ENCODE measurements around the gene WIPI1. TPM values are rescaled to one million over a fixed set of nuclear protein-coding genes. Genes with fewer than 3 reads are reported as not detected.
A peak's percentile ranks its signal among the peaks of the same experiment; 100 is the strongest.

WIPI1 gene
- total RNA-seq, 8 experiments from 2014 or later: 11.7 to 82.8 (median 39.1) TPM

DNA sequence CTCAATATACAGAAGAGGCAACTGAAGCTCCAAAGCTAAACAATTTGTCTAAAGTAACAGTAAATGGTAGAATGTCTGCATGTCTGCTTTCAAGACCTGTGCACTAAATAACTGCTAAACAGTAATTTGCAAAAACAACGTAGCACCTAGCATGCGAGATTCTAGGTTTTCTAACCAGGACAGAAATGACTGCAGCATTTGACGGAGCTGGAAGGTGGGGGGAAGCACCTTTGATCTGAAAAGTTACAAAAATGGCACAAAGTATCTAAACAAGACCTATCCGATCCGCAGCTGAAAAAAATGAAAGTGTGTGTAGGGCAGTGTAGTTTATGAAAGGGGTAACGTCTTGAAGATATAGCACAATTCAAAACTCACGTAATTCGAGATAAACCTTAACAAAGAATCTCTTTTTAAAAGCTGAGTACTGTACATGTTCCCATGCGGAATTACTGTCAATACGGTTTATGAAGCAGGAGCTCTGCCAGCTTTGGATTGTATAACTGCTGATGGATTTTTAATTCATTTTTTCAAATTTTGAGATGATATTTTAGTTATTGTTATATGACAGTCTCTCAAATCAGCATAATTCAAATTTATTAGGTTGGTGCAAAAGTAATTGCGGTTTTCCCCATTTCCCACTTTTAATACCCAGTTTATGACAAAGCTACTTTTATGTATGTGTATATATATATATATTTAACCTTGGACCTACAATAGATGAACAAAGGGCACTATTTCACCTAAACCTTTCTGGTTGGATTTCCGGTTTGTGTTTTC, 1.2 kb upstream of the WIPI1 start:
- in situ Hi-C loops (cut with MboI; ENCODE audit: low pct_unique_long_range_greater_than_20kb in 2 of 9, low sequenced_read_pairs in 9 of 9, unreplicated experiment in 9 of 9): loop anchor here in 4 of 9 experiments (25.0 kb wide), 3 partner anchors 196 to 304 kb away; no protein-coding TSS in a partner anchor

DNA sequence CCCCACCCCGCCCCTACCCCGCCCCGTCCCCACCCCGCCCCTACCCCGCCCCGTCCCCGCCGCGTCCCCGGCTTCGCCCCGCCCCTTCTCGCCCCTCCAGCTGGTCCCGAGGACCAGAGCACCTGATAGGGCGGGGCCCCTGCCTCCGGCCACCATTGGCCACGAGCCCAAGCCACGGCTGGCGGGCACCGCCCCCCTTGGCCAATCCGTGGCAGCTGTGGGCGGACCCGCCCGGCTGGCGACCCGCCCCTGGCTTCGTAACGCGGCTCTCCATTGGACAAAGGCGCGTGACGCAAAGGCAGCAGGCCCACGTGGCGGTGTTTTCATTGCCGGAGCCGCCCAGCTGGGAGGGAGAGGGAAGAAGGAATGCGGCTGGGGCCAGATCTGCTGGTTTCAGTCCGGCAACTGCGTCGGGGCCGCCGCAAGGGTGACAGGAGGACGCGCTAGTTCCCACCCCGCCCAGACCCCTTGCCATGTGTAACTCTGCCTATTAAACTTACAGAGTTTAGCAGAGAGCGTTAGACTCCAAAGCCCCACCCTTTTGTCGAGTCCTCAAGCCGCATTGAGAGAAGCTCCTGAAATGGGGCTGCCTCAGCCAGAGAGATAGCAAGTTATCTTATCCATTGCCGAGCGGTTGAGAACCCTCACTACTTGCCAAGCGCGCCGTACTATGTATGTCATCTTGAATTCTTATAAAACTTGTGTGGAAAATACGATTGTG, 403 bp upstream of the WIPI1 start:
- H3K4me1 ChIP-seq (replicated peaks in 1 of 2): peaks cover 21 to 39% of the 10 kb centered on the region in 2 donors
- in situ Hi-C loops (cut with MboI; ENCODE audit: low pct_unique_long_range_greater_than_20kb in 2 of 9, low sequenced_read_pairs in 9 of 9, unreplicated experiment in 9 of 9): loop anchor here in 4 of 9 experiments (25.0 kb wide), 3 partner anchors 195 to 305 kb away; no protein-coding TSS in a partner anchor
- 0 to 5% (median 0%) methylated on average over 1 to 17 of the region's 54 CpGs; no CpG with 5 or more reads in 1 of the 10 experiments for WGBS, 10 experiments
- ATAC-seq (replicated peaks in 6 of 8): peak; percentile 84 to 93 (median 90)
- H3K4me3 ChIP-seq: peak overlapping the region; percentile 57 to 92 (median 79)
- no peak overlapping the region for H3K27ac ChIP-seq

More for the DNA sequence above, 1.2 kb upstream of the WIPI1 start:
- H3K4me1 ChIP-seq (replicated peaks in 1 of 2): peaks cover 23 to 44% of the 10 kb centered on the region in 2 donors
- 28 to 81% (median 59%) methylated on average over 4 to 12 of the region's 12 CpGs for WGBS, 10 experiments
- no peak overlapping the region for H3K27ac ChIP-seq
- ATAC-seq (replicated peaks in 6 of 8): no peak
- H3K4me3 ChIP-seq: peak overlapping the region; percentile 27 to 45 (median 37)

DNA sequence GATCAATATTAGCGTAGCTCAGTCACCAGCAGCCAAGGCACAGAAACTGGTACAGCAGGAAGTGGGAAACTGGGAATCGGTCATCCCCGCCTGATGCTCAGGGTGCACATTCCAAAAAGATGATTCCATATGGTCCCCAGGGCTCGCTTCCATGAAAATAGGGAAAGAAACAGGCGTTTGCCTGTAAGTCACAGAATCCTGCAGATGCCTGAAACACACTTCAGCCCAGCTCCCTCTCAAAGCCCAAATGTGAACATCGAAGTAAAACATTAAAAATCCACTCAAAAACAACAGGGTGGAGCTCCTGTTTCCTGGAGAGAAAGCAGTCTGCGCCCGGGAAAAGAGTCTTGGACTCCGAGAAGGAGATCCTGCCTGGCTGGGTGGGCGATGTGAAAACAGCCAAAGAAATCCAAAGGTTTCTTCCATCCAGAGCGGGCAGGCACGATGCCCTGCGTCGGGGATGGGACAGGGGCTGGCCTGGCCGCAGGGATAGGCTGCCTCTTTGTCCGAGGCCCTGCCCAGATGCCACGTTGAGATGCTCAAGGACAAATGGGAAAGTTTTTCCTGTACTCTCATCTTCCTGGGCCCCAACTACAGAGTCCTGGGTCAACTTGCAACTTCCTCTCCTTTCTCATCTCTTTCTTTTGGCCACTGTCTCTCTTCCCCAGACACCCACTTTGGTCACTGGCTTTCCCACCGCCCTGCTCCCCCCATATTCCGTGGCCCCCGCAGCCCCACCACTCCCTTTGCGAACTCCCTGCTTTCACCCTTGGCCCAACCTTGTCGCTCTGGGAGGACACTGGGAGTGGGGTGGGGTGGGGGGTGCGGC, 743 bp downstream of the WIPI1 start:
- peak overlapping the region; percentile 48 to 77 for H3K27ac ChIP-seq
- in situ Hi-C loops (cut with MboI; ENCODE audit: low pct_unique_long_range_greater_than_20kb in 2 of 9, low sequenced_read_pairs in 9 of 9, unreplicated experiment in 9 of 9): loop anchor here in 4 of 9 experiments (25.0 kb wide), 3 partner anchors 194 to 306 kb away; no protein-coding TSS in a partner anchor

GRCh38 chr17:68455901-68456338, 1.4 kb downstream of the WIPI1 start:
- H3K4me3 ChIP-seq: peak overlapping the region; percentile 57 to 92 (median 79)
- peaks cover 12 to 21% of the 10 kb centered on the region in 2 donors for H3K4me1 ChIP-seq (replicated peaks in 1 of 2)
- no peak for ATAC-seq (replicated peaks in 6 of 8)
- no peak overlapping the region for H3K27ac ChIP-seq
- 0 to 66% (median 20%) methylated on average over 1 to 4 of the region's 4 CpGs; no CpG with 5 or more reads in 1 of the 10 experiments for WGBS, 10 experiments
- in situ Hi-C loops (cut with MboI; ENCODE audit: low pct_unique_long_range_greater_than_20kb in 2 of 9, low sequenced_read_pairs in 9 of 9, unreplicated experiment in 9 of 9): loop anchor here in 4 of 9 experiments (25.0 kb wide), 3 partner anchors 194 to 306 kb away; no protein-coding TSS in a partner anchor

More for the DNA sequence above, 743 bp downstream of the WIPI1 start:
- Histone ChIP-seq H3K4me3 (peak overlapping the region; percentile 57 to 92 (median 79)), H3K4me1 (replicated peaks in 1 of 2) (peaks cover 17 to 28% of the 10 kb centered on the region in 2 donors)
- peak; percentile 15 to 66 (median 30) for ATAC-seq (replicated peaks in 6 of 8)
- 0 to 18% (median 8%) methylated on average over 3 to 14 of the region's 23 CpGs; no CpG with 5 or more reads in 1 of the 10 experiments for WGBS, 10 experiments

DNA sequence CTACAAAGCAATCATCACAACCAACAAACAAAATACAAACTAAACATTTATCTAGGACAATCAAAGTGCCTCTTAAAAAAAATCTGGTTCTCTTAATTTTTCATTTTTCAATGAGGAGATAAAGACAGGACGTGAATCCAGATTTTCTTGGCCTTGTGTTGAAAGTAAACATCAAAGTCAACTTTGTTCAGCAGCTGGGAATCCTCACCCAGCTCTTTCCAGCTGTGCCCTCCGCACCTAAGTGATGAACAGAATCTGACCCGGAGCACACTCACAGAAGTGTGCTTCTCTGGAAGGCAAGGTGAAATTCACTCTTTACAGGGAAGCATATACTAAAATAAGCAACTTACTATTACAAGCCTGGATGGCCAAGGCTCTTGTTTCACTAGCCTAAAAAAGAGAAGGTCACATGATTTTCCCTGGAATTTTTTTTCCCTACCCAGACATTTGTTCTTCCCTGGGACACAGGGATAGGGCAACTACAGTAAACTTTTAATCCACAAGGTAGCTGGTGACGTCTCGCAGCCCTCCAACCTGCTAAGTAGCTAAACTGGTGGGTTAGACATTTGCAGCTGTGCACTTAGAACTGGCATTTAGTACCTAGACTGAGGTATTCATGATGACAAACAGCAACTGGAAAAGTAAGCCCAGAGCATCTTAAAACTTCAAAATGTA, 3.2 kb downstream of the WIPI1 start:
- no peak for ATAC-seq (replicated peaks in 6 of 8)
- in situ Hi-C loops (cut with MboI; ENCODE audit: low pct_unique_long_range_greater_than_20kb in 2 of 9, low sequenced_read_pairs in 9 of 9, unreplicated experiment in 9 of 9): loop anchor here in 4 of 9 experiments (25.0 kb wide), 3 partner anchors 192 to 308 kb away; no protein-coding TSS in a partner anchor
- 80 to 94% (median 89%) methylated on average over 2 to 5 of the region's 5 CpGs; no CpG with 5 or more reads in 3 of the 10 experiments for WGBS, 10 experiments
- peaks cover 9% of the 10 kb centered on the region in 2 donors for H3K4me1 ChIP-seq (replicated peaks in 1 of 2)
- no peak overlapping the region for H3K4me3 ChIP-seq
- no peak overlapping the region for H3K27ac ChIP-seq

GRCh38 chr17:68452724-68453290, 4.5 kb downstream of the WIPI1 start:
- WGBS, 10 experiments: 53 to 96% (median 84%) methylated on average over 2 to 6 of the region's 6 CpGs
- in situ Hi-C loops (cut with MboI; ENCODE audit: low pct_unique_long_range_greater_than_20kb in 2 of 9, low sequenced_read_pairs in 9 of 9, unreplicated experiment in 9 of 9): loop anchor here in 4 of 9 experiments (25.0 kb wide), 3 partner anchors 191 to 309 kb away; no protein-coding TSS in a partner anchor
- no peak overlapping the region for H3K27ac ChIP-seq

GRCh38 chr17:68451670-68452354, 5.5 kb downstream of the WIPI1 start:
- no peak for ATAC-seq (replicated peaks in 6 of 8)
- Histone ChIP-seq H3K4me1 (replicated peaks in 1 of 2) (peaks cover 5 to 9% of the 10 kb centered on the region in 2 donors), H3K27ac (no peak overlapping the region), H3K4me3 (no peak overlapping the region)
- in situ Hi-C loops (cut with MboI; ENCODE audit: low pct_unique_long_range_greater_than_20kb in 2 of 9, low sequenced_read_pairs in 9 of 9, unreplicated experiment in 9 of 9): loop anchor here in 4 of 9 experiments (25.0 kb wide), 3 partner anchors 190 to 310 kb away; no protein-coding TSS in a partner anchor
- WGBS, 10 experiments: 70 to 100% (median 87%) methylated on average over 2 to 4 of the region's 5 CpGs; no CpG with 5 or more reads in 1 of the 10 experiments

More at GRCh38 chr17:68452724-68453290, 4.5 kb downstream of the WIPI1 start:
- Histone ChIP-seq H3K4me3 (no peak overlapping the region), H3K4me1 (replicated peaks in 1 of 2) (peaks cover 5 to 9% of the 10 kb centered on the region in 2 donors)
- no peak for ATAC-seq (replicated peaks in 6 of 8)

GRCh38 chr17:68450801-68451200, 6.5 kb downstream of the WIPI1 start:
- no peak overlapping the region for H3K27ac ChIP-seq
- 90 to 100% (median 95%) methylated on average over 1 to 10 of the region's 14 CpGs; no CpG with 5 or more reads in 4 of the 10 experiments for WGBS, 10 experiments
- no peak overlapping the region for H3K4me3 ChIP-seq
- in situ Hi-C loops (cut with MboI; ENCODE audit: low pct_unique_long_range_greater_than_20kb in 2 of 9, low sequenced_read_pairs in 9 of 9, unreplicated experiment in 9 of 9): loop anchor here in 4 of 9 experiments (25.0 kb wide), 3 partner anchors 188 to 312 kb away; no protein-coding TSS in a partner anchor
- peaks cover 5 to 8% of the 10 kb centered on the region in 2 donors for H3K4me1 ChIP-seq (replicated peaks in 1 of 2)
- no peak for ATAC-seq (replicated peaks in 6 of 8)

GRCh38 chr17:68450391-68450790, 6.9 kb downstream of the WIPI1 start:
- Histone ChIP-seq H3K27ac (no peak overlapping the region), H3K4me3 (no peak overlapping the region), H3K4me1 (replicated peaks in 1 of 2) (peaks cover under 1 to 5% of the 10 kb centered on the region in 2 donors)
- WGBS, 10 experiments: 47 to 100% (median 89%) methylated on average over 1 to 4 of the region's 8 CpGs; no CpG with 5 or more reads in 2 of the 10 experiments
- ATAC-seq (replicated peaks in 6 of 8): no peak
- in situ Hi-C loops (cut with MboI; ENCODE audit: low pct_unique_long_range_greater_than_20kb in 2 of 9, low sequenced_read_pairs in 9 of 9, unreplicated experiment in 9 of 9): loop anchor here in 4 of 9 experiments (25.0 kb wide), 3 partner anchors 188 to 312 kb away; no protein-coding TSS in a partner anchor

GRCh38 chr17:68449021-68449739, 8.1 kb downstream of the WIPI1 start:
- Histone ChIP-seq H3K4me3 (no peak overlapping the region), H3K27ac (no peak overlapping the region), H3K4me1 (replicated peaks in 1 of 2) (peaks cover 0 to 5% of the 10 kb centered on the region in 2 donors)
- in situ Hi-C loops (cut with MboI; ENCODE audit: low pct_unique_long_range_greater_than_20kb in 2 of 9, low sequenced_read_pairs in 9 of 9, unreplicated experiment in 9 of 9): loop anchor here in 4 of 9 experiments (25.0 kb wide), 2 partner anchors 162 to 187 kb away; partner anchors contain the start of genes ARSG (in 1 of the 4) and SLC16A6 (in 1 of the 4)
- ATAC-seq (replicated peaks in 6 of 8): no peak
- WGBS, 10 experiments: 78 to 100% (median 91%) methylated on average over 1 to 8 of the region's 13 CpGs

Data from motor neuron (in vitro differentiated cells).